Activated T-cell treated with anti-CD3 and anti-CD28 coated beads for 4 hours (primary cell): Measurements from ENCODE around the gene MBD6.
"Not testable (repeated sequence)": the region's sequence is repeated elsewhere in the genome, so short reads cannot be mapped to it uniquely, and the experiment has no call there.

ENCODE experiments used
- DNase-seq: peaks from one replicate; pipeline ENCODE4 v3.0.0-alpha.2; 2020

MBD6 gene

GRCh38 chr12:57488402-57489156, 34.0 kb upstream of the MBD6 start:
- no peak for DNase-seq

DNA sequence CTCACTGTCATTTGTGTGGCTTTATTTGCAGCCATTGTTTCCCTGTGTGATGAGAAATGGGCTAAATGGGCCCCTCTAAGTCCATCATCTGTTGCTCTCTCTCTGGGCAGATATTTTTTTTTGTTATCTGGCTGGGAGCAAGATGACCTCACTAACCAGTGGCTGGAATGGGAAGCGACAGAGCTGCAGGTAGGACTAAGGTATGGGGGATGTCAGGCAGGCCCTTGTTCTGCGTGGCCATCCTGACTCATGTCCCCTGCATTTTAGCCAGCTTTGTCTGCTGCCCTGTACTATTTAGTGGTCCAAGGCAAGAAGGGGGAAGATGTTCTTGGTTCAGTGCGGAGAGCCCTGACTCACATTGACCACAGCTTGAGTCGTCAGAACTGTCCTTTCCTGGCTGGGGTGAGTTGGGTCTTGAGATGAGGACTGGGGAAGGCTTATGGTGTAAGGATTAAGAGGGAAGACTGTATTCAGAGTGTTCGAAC, 33.4 kb upstream of the MBD6 start:
- no peak for DNase-seq

DNA sequence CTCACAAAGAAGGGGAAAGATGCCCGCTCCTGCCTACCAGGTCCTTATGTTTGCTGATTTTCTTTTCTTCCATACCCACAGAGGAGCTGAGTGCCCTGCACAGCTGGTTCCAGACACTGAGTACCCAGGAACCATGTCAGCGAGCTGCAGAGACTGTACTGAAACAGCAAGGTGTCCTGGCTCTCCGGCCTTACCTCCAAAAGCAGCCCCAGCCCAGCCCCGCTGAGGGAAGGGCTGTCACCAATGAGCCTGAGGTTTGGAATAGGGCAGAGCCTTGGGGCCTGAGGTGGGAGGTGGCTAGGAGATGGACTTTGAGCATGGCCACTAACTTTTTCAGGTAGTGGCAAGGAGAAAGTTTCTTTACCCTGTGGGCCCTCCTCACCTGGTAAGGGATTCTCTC, 32.5 kb upstream of the MBD6 start:
- no peak for DNase-seq

DNA sequence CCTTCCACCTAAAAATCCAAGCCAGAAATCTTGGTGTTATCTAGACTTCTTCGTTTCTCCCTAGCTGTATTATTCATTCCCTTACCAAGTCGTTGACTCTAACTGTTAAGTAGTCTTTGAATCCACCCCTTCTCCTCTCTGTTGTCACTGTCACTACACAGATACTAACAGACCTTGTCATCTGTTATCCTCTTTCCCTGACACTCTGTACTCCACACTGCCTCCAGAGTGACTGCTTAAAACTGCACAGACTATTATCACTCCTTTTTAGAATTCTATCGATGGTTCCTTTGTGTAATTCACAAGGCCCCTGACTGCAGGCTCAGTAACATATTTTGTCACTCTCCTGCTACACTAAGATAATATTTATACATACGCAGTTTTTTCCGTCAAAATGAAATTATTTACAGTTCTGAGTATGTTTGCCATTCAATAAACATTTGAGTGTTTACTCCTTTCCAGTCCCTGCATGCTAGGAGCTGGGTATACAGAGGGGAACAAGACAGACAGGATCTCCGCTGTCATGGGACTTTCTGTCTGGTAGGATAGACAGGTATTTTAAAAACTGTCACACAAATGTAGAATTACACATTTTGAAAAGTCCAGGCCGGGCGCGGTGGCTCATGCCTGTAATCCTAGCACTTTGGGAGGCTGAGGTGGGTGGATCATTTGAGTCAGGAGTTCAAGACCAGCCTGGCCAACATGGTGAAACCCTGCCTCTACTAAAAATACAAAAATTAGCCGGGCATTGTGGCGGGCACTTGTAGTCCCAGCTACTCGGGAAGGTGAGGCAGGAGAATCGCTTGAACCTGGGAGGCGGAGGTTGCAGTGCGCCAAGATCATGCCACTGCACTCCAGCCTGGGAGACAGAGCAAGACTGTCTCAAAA, 31.0 kb upstream of the MBD6 start:
- DNase-seq: no peak

DNA sequence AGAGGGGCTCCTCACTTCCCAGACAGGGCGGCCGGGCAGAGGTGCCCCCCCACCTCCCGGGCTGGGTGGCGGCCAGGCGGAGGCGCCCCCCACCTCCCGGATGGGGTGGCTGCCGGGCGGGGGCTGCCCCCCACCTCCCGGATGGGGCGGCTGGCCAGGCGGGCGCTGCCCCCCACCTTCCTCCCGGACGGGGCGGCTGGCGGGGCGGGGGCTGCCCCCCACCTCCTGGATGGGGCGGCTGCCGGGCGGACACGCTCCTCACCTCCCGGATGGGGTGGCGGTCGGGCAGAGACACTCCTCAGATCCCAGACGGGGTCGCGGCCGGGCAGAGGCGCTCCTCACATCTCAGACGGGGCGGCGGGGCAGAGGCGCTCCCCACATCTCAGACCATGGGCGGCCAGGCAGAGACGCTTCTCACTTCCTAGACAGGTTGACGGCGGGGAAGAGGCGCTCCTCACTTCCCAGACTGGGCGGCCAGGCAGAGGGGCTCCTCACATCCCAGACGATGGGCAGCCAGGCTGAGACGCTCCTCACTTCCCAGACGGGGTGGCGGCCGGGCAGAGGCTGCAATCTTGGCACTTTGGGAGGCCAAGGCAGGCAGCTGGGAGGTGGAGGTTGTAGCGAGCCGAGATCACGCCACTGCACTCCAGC, 27.4 kb upstream of the MBD6 start:
- not testable (repeated sequence) for DNase-seq

DNA sequence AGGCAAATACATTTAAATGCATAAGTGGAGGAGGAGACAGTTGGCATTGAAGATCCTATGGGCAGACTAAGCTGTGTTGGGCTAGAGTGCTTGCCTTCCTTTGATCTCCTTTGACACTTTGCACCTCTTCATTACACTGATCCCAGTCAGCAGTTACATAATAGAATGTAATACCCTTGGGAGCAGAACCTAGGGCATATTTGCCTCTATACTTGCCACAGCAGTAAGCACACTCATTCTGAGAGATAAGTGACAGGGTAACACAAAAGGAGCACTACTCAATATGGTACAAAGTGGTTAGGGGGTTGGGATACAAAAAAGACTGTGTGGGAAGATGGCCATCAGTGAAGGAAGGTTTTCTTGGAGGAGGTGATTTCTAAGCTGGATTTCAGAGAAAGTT, 25.8 kb upstream of the MBD6 start:
- no peak for DNase-seq

DNA sequence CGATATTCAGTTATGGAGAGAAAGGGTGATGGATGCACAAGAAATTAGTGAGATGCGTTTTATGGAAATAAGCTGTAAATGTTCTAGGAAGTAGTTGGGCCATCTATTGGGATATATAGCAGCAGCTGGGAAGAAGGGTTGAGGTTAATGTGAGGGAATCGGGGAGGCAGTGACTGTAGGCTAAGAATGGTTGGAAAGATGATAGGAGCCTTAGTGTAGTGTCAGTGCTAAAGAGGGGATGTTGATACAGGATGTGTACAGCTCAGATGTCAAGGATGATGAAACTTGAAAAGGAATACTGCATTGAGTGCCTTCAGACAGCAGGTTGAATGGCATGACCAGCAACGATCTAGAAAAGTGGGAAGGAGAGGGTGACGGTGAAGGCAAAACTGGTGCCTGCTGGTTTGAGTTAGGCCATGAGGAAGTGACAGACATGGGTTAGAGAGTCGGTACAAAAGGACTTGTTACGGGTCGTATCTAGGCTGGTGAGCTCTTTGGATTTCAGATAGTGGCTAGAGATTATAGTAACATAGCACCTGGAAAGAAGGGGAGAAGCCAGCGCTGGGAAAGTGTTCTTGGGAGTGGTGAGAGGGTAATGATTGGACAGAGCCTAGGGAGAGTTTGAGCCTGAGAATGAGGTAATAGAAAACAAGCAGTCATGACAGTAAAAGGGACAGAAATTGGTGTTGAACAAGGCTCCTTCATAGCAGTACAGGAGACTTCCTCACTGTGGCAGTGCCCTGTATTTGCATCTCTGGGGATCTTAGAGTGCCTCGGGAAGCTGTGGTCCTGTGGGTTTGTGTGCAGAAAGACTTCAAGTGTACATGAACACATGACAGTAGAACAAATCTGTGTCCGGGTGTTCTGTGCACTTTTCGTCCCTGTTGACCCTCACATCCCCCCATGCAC, 25.1 kb upstream of the MBD6 start:
- DNase-seq: no peak

GRCh38 chr12:57498132-57498502, 24.5 kb upstream of the MBD6 start:
- DNase-seq: no peak

DNA sequence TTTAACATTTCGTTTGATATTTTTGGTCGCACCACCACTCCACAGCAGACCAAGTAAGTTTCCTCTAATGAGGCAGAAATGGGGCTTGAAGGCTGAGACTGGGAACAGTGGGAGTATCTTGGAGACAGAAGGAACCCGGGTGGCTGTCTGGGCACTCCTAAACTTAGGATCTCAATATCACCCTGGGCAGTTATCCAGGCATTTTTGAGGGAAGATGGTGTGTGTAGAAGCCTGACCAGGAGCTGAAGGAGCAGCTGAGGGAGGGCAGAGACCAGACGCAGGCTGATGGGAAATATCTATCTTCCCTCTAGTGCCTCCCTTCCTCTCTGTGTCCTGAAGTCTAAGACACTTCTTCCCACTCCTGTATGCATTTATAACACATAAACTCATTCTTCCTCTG, 24.1 kb upstream of the MBD6 start:
- no peak for DNase-seq

DNA sequence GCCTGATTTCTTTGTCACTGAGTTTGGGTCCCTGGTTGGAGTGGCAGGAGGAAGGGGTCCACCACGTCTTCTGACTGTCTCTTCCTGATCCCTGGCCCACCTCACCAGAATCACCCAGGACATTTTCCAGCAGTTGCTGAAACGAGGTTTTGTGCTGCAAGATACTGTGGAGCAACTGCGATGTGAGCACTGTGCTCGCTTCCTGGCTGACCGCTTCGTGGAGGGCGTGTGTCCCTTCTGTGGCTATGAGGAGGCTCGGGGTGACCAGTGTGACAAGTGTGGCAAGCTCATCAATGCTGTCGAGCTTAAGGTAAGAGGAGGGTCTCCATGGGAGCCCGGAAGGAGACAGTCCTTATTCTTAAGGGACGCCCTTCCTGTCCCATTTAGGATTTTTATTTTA, 22.4 kb upstream of the MBD6 start:
- no peak for DNase-seq

DNA sequence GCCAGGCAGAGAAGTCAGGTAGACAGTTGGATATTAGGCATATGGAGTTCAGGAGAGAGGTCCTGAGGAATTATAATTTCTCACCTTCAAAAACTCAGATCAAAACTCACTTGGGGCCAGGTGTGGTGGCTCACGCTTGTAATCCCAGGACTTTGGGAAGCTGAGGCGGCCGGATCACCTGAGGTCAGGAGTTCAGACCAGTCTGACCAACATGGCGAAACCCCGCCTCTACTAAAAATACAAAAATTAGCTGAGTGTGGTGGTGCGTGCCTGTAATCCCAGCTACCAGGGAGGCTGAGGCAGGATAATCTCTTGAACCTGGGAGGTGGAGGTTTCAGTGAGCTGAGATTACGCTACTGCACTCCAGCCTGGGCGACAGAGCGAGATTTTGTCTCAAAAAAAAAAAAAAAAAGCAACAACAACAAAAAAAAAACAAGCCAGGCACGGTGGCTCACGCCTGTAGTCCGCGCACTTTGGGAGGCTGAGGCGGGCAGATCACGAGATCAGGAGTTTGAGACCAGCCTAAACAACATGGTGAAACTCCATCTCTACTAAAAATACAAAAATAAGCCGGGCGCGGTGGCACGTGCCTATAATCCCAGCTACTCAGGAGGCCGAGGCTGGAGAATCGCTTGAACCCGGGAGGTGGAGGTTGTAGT, 20.2 kb upstream of the MBD6 start:
- not testable (repeated sequence) for DNase-seq

DNA sequence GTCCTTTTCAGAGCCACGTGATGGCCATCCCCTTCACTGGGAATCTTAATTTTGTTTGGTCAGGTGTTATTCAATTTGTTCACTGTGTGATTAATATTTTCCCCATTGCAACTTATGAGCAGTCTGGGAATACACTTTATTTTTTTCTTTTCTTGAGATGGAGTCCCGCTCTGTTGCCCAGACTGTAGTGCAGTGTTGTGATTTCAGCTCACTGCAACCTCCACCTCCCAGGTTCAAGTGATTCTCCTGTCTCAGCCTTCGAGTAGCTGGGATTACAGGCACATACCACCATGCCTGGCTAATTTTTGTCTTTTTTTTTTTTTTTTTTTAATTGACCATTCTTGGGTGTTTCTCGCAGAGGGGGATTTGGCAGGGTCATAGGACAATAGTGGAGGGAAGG, 16.1 kb upstream of the MBD6 start:
- not testable (repeated sequence) for DNase-seq

- not testable (repeated sequence) for DNase-seq
Measured at GRCh38 chr12:57507796-57508195, 14.8 kb upstream of the MBD6 start.

GRCh38 chr12:57511161-57511560, 11.5 kb upstream of the MBD6 start:
- DNase-seq: no peak

DNA sequence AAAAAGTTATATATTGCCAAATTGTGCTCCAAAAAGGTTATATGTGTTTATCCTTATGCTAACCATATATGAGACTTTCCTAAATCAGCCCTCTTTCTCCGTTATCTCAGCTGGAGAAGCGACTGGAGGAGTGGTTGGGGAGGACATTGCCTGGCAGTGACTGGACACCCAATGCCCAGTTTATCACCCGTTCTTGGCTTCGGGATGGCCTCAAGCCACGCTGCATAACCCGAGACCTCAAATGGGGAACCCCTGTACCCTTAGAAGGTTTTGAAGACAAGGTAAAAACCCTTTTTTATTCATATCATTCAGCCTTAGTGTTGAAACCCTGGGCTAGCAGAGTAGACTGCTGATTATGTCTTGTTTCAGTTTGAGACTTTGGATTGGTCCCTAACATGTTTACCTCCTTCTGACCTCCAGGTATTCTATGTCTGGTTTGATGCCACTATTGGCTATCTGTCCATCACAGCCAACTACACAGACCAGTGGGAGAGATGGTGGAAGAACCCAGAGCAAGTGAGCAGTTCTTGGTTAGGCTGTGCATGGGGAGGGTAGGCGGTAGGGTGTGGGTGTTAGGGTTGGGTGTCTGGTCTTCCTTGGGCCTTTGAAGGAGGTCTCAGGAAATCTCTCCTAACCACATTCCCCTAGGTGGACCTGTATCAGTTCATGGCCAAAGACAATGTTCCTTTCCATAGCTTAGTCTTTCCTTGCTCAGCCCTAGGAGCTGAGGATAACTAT, 10.9 kb upstream of the MBD6 start:
- DNase-seq: no peak

DNA sequence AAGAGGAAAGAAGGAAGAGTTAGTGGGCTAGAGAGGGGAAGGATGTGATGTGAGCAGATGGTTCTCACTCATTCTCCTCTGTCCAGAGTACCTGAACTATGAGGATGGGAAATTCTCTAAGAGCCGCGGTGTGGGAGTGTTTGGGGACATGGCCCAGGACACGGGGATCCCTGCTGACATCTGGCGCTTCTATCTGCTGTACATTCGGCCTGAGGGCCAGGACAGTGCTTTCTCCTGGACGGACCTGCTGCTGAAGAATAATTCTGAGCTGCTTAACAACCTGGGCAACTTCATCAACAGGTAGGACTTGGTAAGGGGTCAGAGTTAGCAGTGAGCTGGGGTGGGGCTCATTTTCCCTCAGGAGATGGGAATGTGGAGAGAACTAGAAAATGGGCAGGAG, 10.0 kb upstream of the MBD6 start:
- DNase-seq: no peak

DNA sequence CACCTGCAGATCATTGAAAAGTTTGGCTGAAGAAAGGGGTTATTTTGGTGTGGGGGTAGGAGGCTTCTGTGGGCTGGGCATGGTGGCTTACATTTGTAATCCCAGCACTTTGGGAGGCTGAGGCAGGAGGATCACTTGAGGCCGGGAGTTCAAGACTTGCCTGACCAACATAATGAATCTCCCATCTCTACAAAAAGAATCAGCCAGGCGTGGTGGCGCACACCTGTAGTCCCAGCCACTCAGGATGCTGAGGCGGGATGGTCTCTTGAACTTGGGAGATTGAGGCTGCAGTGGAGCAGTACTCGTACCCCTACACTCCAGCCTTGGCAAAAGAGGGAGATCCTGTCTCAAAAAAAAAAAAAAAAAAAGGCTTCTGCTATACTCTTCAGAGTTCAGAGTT, 9.4 kb upstream of the MBD6 start:
- DNase-seq: no peak

DNA sequence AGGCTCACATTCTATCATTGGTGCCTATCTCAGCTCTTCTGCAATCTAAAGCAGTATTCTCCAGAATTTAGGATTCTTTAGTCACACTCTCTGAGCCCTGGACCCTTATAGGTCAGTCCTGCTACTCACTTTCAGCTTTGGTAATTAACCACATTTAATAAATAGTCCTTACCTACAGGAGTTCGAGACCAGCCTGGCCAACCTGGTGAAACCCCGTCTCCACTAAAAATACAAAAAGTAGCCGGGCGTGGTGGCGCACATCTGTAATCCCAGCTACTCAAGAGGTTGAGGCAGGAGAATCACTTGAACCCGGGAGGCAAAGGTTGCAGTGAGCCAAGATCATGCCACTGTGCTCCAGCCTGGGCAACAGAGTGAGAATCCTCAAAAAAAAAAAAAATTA, 8.9 kb upstream of the MBD6 start:
- DNase-seq: not testable (repeated sequence)

- DNase-seq: not testable (repeated sequence)
Measured at GRCh38 chr12:57514246-57514645, 8.4 kb upstream of the MBD6 start.

- DNase-seq: no peak
Measured at GRCh38 chr12:57514720-57515407, 7.8 kb upstream of the MBD6 start.
